ENCODE data around the gene HOMER2.
"Not testable (repeated sequence)": the region's sequence is repeated elsewhere in the genome, so short reads cannot be mapped to it uniquely, and the experiment has no call there.

HOMER2 gene

DNA sequence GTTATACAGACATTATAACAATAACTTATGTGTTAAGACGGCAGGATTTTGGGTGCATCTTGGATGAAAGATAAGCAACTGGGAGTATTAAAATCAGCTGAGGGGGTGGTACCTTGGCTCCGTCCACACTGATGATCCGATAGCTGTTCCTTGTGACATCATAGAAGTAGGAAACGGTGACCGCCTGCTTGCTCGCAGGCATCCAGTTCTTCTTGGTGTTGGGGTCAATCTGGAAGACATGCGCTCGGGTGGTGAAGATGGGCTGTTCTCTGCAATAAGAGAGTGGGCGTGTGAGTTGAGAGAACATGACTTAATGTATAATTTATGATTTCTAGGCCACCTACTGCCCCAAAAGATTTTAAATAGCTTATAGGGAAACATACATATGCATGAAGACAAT, 59.9 kb downstream of the HOMER2 start:
- no peak for DNase-seq

DNA sequence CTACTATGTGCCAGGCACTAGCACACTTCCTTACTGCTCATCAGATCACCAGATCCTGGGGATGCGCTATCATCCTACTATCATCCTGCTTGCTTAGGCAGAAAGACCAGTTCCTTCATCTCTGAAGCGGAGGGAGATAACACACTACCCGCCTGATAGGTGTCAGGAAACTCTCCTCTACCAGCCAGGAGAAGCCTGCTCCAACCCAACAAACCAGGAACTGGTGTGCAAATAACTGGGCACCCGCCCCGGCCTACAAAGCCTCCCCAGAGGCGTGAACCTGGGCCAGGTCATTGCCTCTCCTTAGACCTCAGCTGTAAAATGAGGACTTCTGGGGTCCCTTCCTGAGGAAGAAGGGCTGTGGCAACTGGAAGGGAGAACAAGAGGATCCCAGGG, 61.5 kb downstream of the HOMER2 start:
- DNase-seq: no peak

DNA sequence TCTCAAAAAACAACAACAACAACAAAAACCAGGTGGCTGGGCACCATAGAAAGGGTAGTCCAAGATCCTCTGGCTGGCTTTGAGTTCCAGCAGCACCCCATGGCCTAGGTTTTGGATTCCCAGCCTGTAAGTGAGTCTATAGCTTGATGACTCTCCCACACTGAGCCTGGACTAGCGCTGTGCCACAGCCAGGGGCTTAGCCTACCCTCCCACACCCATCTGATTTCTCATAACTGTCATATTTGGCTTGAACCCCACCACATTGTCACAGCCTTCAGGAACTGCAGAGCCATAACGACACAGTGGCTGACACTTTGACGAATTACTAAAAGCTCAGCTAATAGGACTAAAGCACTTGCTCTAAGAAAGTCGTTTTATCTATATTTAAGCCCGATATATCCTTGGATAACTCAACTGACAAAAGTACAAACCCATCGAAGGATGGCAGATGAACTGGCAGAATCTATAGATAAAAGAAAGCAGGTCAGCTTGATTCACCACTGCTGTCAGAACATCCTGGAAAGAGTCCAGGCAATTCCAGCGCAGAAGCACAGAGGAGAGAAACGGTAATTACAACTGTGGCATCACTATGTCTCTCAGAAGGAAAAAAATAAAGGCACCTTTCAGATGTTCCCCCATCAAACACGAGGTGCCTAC, 62.1 kb downstream of the HOMER2 start:
- no peak for DNase-seq

DNA sequence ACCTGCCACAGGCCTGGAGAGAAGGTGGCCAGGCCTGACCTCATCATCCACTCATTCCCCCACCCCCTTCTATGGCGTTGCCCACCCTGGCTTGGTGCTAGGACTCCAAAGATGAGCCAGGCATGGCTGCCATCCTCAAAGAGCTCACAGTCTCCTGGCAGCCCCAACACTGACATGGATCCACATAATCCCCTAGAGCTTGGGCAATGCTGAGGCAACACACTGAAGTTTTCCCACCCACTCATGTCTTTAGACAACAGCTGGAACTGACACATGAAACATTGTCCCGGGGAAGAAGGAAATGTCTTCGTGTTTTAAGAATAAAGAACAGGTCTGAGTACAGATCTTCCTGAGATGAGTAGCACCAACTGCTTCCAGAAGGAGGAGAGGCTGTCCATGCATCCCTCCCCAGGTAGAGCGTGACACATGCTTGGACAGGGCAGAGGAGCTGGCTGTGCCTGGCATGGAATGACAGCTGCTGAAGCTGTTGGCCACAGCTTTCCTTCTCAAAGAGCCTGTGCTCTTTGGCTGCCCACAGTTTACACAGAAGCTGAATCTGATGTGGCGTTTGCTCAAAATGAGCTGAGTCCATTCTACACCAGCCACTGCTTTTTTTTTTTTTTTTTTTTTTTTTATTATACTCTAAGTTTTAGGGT, 70.1 kb downstream of the HOMER2 start:
- no peak for DNase-seq

DNA sequence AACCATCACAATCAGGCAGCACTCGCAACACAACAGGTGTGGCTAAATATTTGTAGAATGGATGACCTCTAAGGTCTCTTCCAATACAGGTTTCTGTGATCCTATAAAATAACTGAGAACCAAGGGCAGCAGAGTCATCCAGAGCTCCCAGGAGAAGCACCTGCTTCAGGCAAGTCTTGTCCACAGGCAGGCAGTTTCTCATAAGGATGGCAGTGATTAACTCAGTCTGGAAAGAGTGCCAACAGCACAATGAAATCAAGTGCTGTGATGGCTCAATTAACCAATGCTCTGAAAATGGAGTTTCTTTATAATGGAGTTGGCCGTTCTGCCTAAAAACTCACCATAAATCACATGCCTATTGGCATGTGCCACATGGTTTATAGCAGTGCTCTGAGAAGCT, 70.8 kb downstream of the HOMER2 start:
- no peak for DNase-seq

DNA sequence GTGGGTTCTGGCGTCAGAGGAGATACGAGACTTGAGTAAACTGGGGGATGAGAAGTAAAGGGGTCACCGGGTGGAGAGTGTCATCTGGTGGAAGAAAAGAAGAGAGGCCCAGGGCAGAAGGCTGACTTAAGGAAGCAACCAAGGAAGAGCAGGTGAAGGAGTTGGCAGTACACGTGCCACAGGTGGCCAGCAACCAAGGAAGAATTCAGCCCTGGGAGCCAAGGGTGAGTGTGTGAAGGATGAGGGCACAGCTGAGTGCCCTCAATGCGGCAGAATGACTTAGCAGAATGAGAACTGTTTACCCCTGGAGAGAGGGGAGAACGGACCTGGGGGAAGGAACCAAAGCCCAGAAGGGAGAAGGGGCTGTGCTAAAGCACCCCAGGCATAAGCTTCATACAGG, 71.8 kb downstream of the HOMER2 start:
- DNase-seq: no peak

DNA sequence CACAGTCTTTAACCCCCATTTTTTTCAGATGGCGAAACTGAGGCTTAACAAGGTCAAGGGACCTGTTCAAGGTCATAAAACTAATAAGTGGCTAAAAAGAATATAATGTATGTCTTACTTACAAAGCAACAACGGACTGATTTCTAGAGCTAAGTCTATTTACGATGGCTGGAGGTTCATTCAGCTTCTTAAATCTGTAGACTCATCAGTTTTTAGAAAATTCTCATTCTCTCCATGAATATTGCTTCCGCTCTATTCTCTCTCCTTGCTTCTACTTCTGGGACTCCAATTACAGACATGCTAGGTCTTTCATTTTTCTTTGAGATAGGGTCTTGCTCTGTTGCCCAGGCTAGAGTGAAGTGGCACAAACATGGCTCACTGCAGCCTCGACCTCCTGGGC, 74.2 kb downstream of the HOMER2 start:
- no peak for DNase-seq

DNA sequence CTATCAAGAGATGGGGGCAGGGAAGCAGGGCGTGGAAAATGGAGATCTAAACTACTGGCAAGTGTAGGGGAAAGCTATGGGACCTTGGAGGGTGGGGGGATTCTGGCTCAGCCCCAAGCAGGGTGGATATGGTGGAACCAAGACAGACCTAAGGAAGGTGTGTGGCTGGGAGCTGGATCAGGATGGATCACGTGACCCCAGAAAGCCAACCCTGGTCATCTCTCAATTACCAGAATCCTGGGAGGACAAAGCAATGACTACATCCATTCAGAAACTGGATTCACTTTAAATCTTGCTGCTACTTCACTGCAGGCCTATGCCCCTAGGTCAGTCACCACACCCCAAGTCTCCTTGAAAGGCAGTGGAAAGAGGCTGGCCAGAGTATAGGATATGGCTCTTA, 74.7 kb downstream of the HOMER2 start:
- no peak for DNase-seq

DNA sequence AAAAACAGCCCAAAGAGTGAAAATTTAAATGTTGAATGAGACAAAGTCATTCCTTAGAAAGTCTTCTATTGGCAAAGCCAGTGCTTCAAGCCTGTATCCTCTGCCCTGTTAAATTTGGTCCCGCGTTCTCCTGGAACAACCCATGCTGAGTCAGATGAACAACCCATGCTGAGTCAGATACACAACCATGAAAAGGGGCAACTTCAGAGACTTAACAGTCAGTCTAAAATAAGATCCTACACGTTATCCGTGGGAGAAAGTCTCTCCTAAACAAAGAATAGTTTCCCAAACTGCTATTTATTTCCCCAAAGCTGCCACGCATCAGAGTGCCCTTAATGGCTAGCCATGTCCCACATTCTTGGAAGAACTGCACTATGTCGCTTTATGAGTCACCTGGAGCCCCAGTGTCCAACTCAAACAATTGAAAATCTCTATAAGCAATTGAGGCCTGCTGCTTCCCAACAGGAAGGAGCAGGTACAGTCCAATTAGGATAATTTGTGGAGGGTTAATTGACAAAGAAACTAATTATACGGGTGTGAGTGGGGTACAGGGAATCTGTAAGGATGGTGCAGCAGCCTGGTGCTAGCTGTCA, 77.0 kb downstream of the HOMER2 start:
- no peak for DNase-seq

DNA sequence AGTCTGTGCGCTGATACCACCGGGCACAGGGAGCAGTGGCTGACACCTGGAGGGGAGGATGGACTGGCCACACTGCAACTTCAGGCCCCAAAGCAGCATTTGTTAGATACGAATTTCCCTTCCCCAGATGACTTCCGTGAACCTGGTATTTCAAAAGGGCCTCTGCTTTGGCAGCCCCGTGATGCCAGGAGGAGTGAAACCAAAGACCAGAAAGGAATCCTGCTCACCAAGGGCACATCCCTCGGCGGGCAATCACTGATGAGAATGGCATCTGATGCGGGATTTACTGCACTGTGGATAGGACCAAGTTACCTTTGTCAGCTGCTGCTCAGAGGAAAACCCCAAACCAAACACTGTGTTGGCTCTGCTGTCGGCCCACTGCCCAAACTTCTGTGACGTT, 77.6 kb downstream of the HOMER2 start:
- no peak for DNase-seq

DNA sequence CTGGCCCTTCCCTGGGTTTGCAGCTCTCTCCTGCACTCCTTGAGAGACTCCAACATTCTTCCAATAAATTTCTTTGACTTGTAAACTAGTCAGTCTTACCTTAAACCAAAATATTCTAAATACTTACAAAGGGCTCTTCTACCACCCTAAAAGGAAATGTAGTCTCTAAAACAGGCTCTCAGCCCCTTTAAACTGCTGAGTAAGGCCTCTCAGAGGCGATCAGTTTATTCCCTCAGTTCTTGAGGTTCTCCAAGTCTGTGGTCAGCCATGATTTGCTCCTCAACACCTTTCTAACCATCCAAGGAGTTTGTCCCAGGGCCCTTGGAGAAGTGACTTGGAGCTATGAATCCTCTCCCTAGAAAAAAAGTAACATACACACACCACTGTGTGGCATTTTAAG, 78.3 kb downstream of the HOMER2 start:
- no peak for DNase-seq

DNA sequence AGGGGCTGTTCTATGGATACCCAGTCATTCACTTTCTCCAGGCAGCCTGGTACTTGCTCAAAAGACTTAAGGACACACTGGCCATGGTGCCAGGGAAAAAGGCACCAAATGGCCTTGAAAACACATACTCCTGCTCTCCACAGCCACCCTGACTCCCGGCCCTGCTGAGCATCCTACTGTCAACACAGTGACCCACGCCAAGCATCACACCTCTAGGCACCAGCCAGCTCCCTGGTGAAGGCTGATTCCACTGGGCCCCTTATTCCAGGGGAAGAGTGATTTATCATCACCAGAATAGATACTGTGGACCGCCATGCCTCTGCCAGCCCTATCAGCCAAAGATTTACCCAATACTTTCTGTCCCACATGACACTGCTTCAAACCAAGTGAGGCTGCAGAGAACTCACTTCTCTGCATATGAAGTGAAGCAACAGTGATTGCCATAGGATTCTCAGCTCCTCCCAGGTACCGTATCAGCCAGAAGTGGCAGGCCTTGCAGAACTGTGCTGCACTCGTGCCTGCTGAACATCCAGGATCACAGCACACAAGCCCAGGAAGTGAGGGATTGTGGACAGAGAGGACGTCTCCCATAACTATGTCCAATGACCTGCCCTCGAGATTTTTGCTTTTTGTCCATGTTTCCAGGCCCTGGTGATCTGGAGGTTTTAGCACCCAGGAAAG, 79.4 kb downstream of the HOMER2 start:
- DNase-seq: no peak

DNA sequence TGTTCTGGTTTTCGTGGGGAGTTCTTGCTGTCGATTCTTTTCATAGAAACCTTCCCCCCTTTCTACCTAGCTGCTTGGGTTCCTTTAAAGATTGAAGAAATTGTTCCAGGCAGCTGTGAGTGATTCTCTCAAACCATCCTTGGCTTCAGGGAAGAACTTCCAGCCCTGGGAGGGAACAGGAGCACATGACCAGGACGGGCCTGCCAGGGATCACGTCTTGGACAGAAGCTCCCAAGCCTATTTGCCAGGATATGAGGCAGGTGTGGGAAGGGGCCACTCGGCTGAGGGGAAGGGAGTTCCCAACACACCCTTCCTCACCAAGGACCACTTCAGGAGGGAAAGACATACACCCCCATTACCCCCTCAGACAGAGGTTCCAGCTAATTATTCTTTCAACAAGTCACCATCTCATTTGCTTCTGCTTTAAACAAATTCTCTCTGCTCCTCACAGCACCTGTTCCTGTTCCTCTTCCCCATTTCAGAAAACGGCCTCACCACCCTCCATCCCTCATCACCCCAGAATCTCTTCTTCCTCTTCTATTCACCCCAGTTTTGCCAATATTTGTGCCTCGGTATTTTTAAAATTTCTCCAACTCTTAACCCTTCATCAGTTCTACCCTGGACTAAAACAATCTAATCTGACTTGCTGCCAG, 80.6 kb downstream of the HOMER2 start:
- DNase-seq: no peak

DNA sequence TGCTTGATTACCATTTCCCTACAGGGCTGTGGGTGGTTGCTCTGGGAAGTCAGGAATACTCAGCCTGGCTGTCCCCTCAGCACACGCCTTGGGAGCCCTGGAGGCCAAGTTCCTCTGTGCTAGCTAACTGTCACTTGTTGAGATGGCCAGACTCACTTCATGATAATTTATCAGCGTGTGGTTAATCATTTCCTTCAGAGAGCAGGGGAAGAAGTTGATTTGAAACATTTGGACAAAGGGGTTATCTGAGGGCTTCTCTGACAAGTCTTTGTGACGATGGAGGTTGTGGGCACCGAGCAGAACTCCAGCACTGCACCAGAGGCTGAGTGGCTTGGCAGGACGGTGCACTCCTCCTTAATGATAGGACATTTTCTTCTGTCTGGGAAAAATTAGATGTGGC, 81.2 kb downstream of the HOMER2 start:
- DNase-seq: no peak

DNA sequence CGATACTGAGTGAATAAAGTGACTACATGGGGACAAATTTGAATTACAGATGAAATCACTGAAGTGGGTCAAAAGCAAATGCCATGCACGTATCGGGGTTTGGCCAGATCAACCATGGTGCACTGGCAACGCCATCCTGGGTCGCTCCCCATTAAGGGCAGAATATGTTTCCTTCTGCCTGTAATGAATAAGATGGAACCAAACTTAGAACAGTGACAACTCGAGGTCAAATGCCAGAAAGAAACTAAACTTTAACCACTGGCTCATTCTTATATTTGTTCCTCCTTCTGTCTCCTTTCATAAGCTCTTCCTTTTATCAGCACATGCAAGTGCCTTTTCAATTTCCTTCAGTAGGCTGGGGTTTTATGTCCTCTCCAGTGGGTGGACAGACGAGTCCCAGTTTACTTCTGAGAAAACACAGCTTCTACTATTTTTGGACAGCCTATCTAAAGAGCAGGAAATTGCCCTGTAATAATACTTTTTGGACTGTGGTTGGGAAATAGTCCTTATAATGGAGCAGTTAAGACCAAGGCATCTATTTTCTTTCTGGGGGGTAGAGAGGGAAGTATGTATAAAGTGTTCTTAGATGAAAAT, 81.7 kb downstream of the HOMER2 start:
- DNase-seq: no peak

DNA sequence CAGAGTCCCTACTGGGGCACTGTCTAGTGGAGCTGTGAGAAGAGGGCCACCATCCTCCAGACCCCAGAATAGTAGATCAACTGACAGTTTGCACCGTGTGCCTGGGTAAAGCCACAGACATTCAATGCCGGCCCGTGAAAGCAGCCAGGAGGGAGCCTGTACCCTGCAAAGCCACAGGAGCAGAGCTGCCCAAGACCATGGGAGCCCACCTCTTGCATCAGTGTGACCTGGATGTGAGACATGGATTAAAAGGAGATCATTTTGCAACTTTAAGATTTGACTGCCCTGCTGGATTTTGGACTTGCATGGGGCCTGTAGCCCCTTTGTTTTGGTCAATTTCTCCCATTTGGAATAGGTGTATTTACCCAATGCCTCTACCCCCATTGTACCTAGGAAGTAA, 86.5 kb downstream of the HOMER2 start:
- DNase-seq: not testable (repeated sequence)

DNA sequence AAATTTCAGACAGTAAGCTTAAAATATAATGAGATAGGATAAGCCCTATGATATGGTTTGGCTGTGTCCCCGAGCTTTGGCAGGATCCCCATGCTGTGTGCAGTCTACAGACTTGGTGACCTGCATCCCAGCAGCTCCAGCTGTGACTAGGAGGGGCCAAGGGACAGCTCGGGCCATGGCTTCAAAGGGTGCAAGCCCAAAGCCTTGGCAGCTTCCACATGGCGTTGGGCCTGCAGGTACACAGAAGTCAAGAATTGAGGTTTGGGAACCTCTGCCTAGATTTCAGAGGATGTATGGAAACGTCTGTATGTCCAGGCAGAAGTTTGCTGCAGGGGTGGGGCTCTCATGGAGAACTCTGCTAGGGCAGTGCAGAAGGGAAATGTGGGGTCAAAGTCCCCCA, 86.9 kb downstream of the HOMER2 start:
- DNase-seq: not testable (repeated sequence)

DNA sequence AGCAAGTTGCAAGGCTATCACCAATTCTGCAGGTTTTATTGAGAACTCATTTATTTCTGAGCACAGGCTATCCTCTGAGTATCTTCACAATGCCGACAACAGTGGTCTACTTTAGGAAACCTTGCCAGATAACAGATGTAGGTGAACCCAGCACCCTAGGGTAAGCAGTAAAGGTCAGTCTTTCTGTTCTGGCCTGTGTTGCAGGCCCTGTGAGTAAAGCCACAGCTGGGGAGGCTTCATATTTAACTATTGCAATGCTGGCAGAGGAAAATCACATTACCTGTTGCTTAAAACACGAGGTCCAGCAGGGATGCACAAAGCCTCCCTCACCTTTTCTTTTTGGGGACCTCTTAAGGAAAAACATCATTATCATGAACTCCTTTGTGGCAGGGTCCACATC, 87.6 kb downstream of the HOMER2 start:
- no peak for DNase-seq

DNA sequence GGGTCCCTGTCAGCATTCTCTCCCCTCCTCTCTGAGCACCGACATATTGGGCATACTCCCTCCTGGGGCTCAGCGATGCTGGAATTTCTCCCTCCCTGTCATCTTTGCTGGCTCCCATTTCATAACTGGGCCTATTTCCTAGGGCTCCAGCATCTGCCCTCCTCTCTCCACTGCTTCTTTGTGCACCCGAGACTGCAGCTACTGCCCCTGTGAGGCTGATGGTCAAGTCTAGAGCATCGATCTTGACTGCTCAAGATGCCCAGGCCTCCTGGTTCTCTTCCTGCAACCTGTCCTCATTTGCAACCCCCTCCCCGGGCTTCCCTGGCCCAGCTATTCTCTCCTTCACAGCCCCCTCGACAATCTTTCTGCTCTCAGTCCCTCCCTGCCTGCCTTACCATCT, 89.6 kb downstream of the HOMER2 start:
- no peak for DNase-seq

DNA sequence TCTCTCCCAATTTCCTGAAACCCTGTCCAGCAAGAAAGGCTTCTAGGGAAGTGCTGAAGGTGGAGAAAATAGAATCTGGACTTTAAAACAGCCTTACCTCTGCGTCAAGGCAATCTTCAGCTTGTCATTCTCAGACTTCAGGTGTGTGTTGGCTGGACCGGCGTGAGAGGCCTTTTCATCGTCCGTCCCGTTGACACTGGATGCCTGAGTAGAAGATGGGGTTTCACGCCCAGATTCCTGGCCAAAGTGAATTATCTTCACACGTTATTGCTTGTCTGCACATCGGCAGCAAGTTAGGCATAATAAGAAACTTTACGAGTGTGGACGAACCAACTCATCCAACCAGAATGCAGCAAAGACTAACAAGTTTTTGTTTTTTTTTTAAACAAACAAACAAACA, 93.6 kb downstream of the HOMER2 start:
- no peak for DNase-seq

DNA sequence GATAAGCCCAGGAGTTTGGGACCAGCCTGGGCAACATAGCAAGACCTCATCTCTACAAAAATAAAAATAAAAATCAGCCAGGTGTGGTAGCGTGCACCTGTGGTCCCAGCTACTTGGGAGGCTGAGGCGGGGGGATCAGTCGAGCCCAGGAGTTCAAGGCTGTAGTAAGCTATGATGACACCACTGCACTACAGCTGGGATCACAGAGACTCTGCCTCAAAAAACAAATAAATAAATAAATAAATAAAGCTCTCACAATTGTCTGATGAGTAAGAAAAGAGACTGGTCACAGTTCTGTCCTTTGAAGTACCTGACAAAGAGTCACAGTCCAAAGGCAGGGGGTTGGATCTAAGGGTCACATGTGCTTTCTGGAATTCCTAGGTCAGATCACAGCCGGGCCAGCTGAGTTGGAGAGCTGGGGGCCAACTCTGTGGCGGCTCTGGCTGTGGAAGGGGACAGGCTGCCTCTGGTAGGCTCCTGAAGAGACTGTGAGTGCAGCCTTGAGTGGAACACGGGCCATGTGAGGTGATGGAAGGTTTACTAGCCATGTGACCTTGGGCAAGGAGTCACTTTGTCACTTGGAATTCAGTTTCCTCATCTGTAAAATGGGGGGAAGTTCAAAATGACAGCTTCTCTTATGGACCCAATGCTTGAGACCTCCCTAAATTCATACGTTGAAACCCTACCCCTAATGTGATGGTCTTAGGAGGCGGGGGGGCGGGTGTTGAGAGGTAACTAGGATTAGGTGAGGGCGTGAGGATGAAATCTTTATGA, 95.9 kb downstream of the HOMER2 start:
- no peak for DNase-seq
